HepG2 (cell line): ENCODE data around the gene NAIF1. TPM values are rescaled to one million over a fixed set of nuclear protein-coding genes. Genes with fewer than 3 reads are reported as not detected.
A peak's percentile ranks its signal among the peaks of the same experiment; 100 is the strongest.

ENCODE experiments used
- BCL6 ChIP-seq: IDR thresholded peaks from 2 replicates; pipeline ENCODE4 v1.6.1; 2016; ENCODE audit warnings: missing genetic modification reagents, missing compliant biosample characterization
- CENPT ChIP-seq: sonication (generic); formaldehyde crosslinking; IDR thresholded peaks from 2 replicates; pipeline ENCODE4 v1.8.0; 2022; ENCODE audit warnings: low read depth, mild to moderate bottlenecking, moderate library complexity, missing genetic modification reagents
- DNMT3B ChIP-seq: conservative IDR thresholded peaks from 2 replicates; pipeline ENCODE4 v1.6.1; 2016; ENCODE audit warnings: missing biosample characterization, control low read depth
- KDM2A ChIP-seq: sonication (generic); formaldehyde crosslinking; IDR thresholded peaks from 2 replicates; pipeline ENCODE4 v1.4.0; 2020; ENCODE audit warnings: low read depth, missing genetic modification reagents, borderline replicate concordance
- NFE2L2 ChIP-seq: fragments of 150-350 bp; IDR thresholded peaks from 2 replicates; pipeline ENCODE4 v1.6.1; 2014; ENCODE audit warnings: low read length
- NFRKB ChIP-seq: fragments of 450-650 bp; IDR thresholded peaks from 2 replicates; pipeline ENCODE4 v1.6.1; 2017
- ZKSCAN8 ChIP-seq: IDR thresholded peaks from 2 replicates; pipeline ENCODE4 v1.6.1; 2016; ENCODE audit warnings: borderline replicate concordance, missing genetic modification reagents, missing compliant biosample characterization
- ZNF3 ChIP-seq: IDR thresholded peaks from 2 replicates; pipeline ENCODE4 v1.7.0; 2017; ENCODE audit warnings: inconsistent platforms
- ZNF543 ChIP-seq: sonication (generic); formaldehyde crosslinking; IDR thresholded peaks from 2 replicates; pipeline ENCODE4 v1.4.0; 2020; ENCODE audit warnings: mild to moderate bottlenecking, missing genetic modification reagents
- polyA plus RNA-seq, 8 experiments: library from polyadenylated mRNA; depleted of rRNA in 3 of 8; stranded (reverse) in 7 of 8; unstranded in 1 of 8; fragments of >200 nt; fragmentation: Illumina TruSeq in 4 of 8; extraction: Trizol in 4 of 8; gene quantifications; 2 replicates each; pipeline versions ENCODE4 v1.2.1 to v1.2.3, GENCODE V29; 2011 to 2016; ENCODE audit warnings: low read depth in 4 of 8, missing spikeins in 1 of 8, mixed read lengths in 1 of 8; ENCODE audit not compliant: insufficient read depth in 1 of 8
- total RNA-seq, 5 experiments: library from RNA; depleted of rRNA; stranded (reverse); fragments of >200 nt; fragmentation: Illumina TruSeq; extraction: Trizol; gene quantifications; 2 replicates each; pipeline ENCODE4 v1.2.3, GENCODE V29; 2016; ENCODE audit warnings: low read depth in 1 of 5
- TF ChIP-seq, protein P1 (sequence below), 2 experiments: sonication (generic) in 1 of 2; formaldehyde crosslinking in 1 of 2; IDR thresholded peaks; 2 replicates each; pipeline versions ENCODE4 v1.6.1 to v1.9.0; 2014 to 2022; ENCODE audit warnings: antibody characterized with exemption in 1 of 2, borderline replicate concordance in 1 of 2, inconsistent platforms in 1 of 2, low read depth in 1 of 2, missing genetic modification reagents in 1 of 2
- TF ChIP-seq, protein P2 (sequence below): sonication (generic); formaldehyde crosslinking; IDR thresholded peaks from 2 replicates; pipeline ENCODE4 v1.5.0; 2020; ENCODE audit warnings: mild to moderate bottlenecking, missing genetic modification reagents, moderate library complexity
- TF ChIP-seq, protein P3 (sequence below): sonication (generic); formaldehyde crosslinking; IDR thresholded peaks from 2 replicates; pipeline ENCODE4 v1.9.0; 2021; ENCODE audit warnings: mild to moderate bottlenecking, missing genetic modification reagents
- TF ChIP-seq, protein P4 (sequence below): conservative IDR thresholded peaks from 2 replicates; pipeline ENCODE4 v1.6.1; 2018; ENCODE audit warnings: missing genetic modification reagents

NAIF1 gene
- total and polyA plus RNA-seq, 2 of the 13 experiments (the other 11 are each of a cell fraction or from before 2014, with no cell fraction given) = 6.0 to 6.9 TPM

DNA sequence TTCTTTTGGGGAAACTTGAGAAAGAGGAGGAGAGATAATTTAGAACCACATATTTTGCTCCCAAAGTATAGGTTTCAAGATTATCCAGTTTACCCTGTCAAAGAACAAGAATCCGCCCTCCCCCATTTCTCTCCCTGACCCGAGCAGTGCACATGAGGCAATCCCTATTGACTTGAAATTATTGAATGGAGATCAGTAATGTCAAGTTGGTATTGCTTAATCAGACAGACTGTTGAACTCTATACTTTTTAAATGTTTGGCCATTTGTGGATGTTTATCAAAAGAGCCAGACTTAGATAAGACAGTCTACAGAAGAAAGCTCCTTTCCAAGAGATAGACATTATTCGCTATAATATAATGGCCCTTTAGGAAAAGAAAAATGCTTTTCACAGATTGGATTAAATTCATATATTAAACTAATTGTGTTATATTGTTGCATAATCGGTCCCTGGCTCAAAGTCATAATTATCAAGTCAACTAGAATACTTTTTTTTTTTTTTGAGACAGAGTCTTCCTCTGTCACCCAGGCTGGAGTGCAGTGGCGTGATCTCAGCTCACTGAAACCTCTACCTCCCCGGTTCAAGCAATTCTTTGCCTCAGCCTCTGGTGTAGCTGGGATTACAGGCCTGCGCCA is 6.2 kb upstream of the NAIF1 start (continued):
- no peak for TF ChIP-seq NFRKB
- no peak for TF ChIP-seq KDM2A (CRISPR knock-in tag)
- TF ChIP-seq, protein P1, sequence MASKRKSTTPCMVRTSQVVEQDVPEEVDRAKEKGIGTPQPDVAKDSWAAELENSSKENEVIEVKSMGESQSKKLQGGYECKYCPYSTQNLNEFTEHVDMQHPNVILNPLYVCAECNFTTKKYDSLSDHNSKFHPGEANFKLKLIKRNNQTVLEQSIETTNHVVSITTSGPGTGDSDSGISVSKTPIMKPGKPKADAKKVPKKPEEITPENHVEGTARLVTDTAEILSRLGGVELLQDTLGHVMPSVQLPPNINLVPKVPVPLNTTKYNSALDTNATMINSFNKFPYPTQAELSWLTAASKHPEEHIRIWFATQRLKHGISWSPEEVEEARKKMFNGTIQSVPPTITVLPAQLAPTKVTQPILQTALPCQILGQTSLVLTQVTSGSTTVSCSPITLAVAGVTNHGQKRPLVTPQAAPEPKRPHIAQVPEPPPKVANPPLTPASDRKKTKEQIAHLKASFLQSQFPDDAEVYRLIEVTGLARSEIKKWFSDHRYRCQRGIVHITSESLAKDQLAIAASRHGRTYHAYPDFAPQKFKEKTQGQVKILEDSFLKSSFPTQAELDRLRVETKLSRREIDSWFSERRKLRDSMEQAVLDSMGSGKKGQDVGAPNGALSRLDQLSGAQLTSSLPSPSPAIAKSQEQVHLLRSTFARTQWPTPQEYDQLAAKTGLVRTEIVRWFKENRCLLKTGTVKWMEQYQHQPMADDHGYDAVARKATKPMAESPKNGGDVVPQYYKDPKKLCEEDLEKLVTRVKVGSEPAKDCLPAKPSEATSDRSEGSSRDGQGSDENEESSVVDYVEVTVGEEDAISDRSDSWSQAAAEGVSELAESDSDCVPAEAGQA (IDR thresholded peaks at IDR 0.05; ENCODE audit: low read depth) = no peak
- TF ChIP-seq, protein P1 (CRISPR knock-in tag; IDR thresholded peaks at IDR 0.05; ENCODE audit: borderline replicate concordance) = no peak
- TF ChIP-seq CENPT (CRISPR knock-in tag) = no peak
- TF ChIP-seq, protein P2, sequence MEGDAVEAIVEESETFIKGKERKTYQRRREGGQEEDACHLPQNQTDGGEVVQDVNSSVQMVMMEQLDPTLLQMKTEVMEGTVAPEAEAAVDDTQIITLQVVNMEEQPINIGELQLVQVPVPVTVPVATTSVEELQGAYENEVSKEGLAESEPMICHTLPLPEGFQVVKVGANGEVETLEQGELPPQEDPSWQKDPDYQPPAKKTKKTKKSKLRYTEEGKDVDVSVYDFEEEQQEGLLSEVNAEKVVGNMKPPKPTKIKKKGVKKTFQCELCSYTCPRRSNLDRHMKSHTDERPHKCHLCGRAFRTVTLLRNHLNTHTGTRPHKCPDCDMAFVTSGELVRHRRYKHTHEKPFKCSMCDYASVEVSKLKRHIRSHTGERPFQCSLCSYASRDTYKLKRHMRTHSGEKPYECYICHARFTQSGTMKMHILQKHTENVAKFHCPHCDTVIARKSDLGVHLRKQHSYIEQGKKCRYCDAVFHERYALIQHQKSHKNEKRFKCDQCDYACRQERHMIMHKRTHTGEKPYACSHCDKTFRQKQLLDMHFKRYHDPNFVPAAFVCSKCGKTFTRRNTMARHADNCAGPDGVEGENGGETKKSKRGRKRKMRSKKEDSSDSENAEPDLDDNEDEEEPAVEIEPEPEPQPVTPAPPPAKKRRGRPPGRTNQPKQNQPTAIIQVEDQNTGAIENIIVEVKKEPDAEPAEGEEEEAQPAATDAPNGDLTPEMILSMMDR (CRISPR knock-in tag) = no peak
- TF ChIP-seq, protein P3, sequence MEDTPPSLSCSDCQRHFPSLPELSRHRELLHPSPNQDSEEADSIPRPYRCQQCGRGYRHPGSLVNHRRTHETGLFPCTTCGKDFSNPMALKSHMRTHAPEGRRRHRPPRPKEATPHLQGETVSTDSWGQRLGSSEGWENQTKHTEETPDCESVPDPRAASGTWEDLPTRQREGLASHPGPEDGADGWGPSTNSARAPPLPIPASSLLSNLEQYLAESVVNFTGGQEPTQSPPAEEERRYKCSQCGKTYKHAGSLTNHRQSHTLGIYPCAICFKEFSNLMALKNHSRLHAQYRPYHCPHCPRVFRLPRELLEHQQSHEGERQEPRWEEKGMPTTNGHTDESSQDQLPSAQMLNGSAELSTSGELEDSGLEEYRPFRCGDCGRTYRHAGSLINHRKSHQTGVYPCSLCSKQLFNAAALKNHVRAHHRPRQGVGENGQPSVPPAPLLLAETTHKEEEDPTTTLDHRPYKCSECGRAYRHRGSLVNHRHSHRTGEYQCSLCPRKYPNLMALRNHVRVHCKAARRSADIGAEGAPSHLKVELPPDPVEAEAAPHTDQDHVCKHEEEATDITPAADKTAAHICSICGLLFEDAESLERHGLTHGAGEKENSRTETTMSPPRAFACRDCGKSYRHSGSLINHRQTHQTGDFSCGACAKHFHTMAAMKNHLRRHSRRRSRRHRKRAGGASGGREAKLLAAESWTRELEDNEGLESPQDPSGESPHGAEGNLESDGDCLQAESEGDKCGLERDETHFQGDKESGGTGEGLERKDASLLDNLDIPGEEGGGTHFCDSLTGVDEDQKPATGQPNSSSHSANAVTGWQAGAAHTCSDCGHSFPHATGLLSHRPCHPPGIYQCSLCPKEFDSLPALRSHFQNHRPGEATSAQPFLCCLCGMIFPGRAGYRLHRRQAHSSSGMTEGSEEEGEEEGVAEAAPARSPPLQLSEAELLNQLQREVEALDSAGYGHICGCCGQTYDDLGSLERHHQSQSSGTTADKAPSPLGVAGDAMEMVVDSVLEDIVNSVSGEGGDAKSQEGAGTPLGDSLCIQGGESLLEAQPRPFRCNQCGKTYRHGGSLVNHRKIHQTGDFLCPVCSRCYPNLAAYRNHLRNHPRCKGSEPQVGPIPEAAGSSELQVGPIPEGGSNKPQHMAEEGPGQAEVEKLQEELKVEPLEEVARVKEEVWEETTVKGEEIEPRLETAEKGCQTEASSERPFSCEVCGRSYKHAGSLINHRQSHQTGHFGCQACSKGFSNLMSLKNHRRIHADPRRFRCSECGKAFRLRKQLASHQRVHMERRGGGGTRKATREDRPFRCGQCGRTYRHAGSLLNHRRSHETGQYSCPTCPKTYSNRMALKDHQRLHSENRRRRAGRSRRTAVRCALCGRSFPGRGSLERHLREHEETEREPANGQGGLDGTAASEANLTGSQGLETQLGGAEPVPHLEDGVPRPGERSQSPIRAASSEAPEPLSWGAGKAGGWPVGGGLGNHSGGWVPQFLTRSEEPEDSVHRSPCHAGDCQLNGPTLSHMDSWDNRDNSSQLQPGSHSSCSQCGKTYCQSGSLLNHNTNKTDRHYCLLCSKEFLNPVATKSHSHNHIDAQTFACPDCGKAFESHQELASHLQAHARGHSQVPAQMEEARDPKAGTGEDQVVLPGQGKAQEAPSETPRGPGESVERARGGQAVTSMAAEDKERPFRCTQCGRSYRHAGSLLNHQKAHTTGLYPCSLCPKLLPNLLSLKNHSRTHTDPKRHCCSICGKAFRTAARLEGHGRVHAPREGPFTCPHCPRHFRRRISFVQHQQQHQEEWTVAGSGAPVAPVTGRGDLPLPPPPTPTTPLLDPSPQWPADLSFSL = no peak
- no peak for TF ChIP-seq ZNF543
- TF ChIP-seq DNMT3B (CRISPR knock-in tag) = no peak
- TF ChIP-seq ZKSCAN8 (CRISPR knock-in tag) = no peak
- peak; percentile 91 for TF ChIP-seq BCL6 (CRISPR knock-in tag)
- TF ChIP-seq NFE2L2 = no peak
- TF ChIP-seq, protein P4, sequence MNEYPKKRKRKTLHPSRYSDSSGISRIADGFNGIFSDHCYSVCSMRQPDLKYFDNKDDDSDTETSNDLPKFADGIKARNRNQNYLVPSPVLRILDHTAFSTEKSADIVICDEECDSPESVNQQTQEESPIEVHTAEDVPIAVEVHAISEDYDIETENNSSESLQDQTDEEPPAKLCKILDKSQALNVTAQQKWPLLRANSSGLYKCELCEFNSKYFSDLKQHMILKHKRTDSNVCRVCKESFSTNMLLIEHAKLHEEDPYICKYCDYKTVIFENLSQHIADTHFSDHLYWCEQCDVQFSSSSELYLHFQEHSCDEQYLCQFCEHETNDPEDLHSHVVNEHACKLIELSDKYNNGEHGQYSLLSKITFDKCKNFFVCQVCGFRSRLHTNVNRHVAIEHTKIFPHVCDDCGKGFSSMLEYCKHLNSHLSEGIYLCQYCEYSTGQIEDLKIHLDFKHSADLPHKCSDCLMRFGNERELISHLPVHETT (CRISPR knock-in tag) = no peak
- TF ChIP-seq ZNF3 (CRISPR knock-in tag) = no peak
